Endothelial cell of umbilical vein (primary cell): ENCODE data around the gene CPNE9. TPM values are rescaled to one million over a fixed set of nuclear protein-coding genes. Genes with fewer than 3 reads are reported as not detected.

Source experiments
- BruUV-seq: library from RNA; stranded (reverse); fragments of 400-500 nt; replicated peaks from 2 replicates; lab custom pipeline; 2021; lab: Mats Ljungman, UMichigan
- CTCF ChIA-PET: fragments of 300-600, 350-600 bp; sonication (Branson Sonifier 250); formaldehyde crosslinking; loops from one replicate; lab custom pipeline; 2021; ENCODE audit warnings: antibody characterized with exemption, inconsistent platforms; lab: Charles Lee
- POLR2A ChIA-PET: fragments of 300-600, 350-600 bp; sonication (Branson Sonifier 250); formaldehyde crosslinking; loops from one replicate; lab custom pipeline; 2021; ENCODE audit warnings: antibody characterized with exemption, inconsistent platforms; lab: Charles Lee
- DNase-seq: peaks from one replicate; pipeline ENCODE4 v3.0.0-alpha.2; 2011; ENCODE audit warnings: low read depth, low spot score
- FAIRE-seq: peaks from 2 replicates; lab custom pipeline; 2011; peaks lifted over from hg19 to GRCh38; lab: Jason Lieb, UNC
- H2AFZ ChIP-seq: 2 replicates; pipeline ENCODE4 v1.6.0; 2012; ENCODE audit warnings: low read depth, low read length, control low read depth, inconsistent platforms
- H3K27ac ChIP-seq: 2 replicates; pipeline ENCODE4 v1.5.1; 2011; ENCODE audit warnings: low read depth, mild to moderate bottlenecking, control low read depth, low read length, moderate library complexity; ENCODE audit not compliant: insufficient read depth
- H3K27me3 ChIP-seq, 2 experiments: 2 replicates each; pipeline versions ENCODE4 v1.6.0 to v1.6.1; 2011; ENCODE audit warnings: low read length in 2 of 2, mixed read lengths in 1 of 2; ENCODE audit not compliant: control insufficient read depth in 2 of 2, insufficient read depth in 2 of 2
- H3K36me3 ChIP-seq, 2 experiments: 2 replicates in 1 of 2; 3 replicates in 1 of 2; pipeline ENCODE4 v1.5.1; 2011; ENCODE audit warnings: low read length in 2 of 2, mild to moderate bottlenecking in 1 of 2, moderate library complexity in 1 of 2; ENCODE audit not compliant: control insufficient read depth in 2 of 2, insufficient read depth in 2 of 2; ENCODE audit errors: extremely low read depth in 1 of 2
- H3K4me1 ChIP-seq: 3 replicates; pipeline ENCODE4 v1.5.1; 2011; ENCODE audit warnings: mild to moderate bottlenecking, low read length; ENCODE audit not compliant: control insufficient read depth, insufficient read depth; ENCODE audit errors: extremely low read depth
- H3K4me2 ChIP-seq: 2 replicates; pipeline ENCODE4 v1.6.1; 2011; ENCODE audit warnings: low read length, control low read depth, mixed read lengths; ENCODE audit not compliant: insufficient read depth
- H3K4me3 ChIP-seq, 3 experiments: fragments of 200-600 bp in 1 of 3; sonication (generic), shearing (Covaris generic) in 1 of 3; replicated peaks in 1 of 3; 2 replicates each; pipeline ENCODE4 v1.5.1; 2011 to 2016; ENCODE audit warnings: control low read depth in 3 of 3, low read length in 3 of 3, mild to moderate bottlenecking in 2 of 3, inconsistent platforms in 1 of 3, low read depth in 1 of 3, moderate library complexity in 1 of 3; ENCODE audit not compliant: insufficient read depth in 1 of 3
- H3K79me2 ChIP-seq: 2 replicates; pipeline ENCODE4 v1.6.0; 2012; ENCODE audit warnings: low read length, inconsistent platforms; ENCODE audit not compliant: control insufficient read depth, insufficient read depth
- H3K9ac ChIP-seq: replicated peaks from 2 replicates; pipeline ENCODE3; 2011; ENCODE audit warnings: low read length, control low read depth; ENCODE audit not compliant: insufficient read depth; ENCODE audit errors: extremely low read depth
- H3K9me1 ChIP-seq: replicated peaks from 3 replicates; pipeline ENCODE4 v1.6.0; 2011; ENCODE audit warnings: mild to moderate bottlenecking, low read length; ENCODE audit not compliant: control insufficient read depth, insufficient read depth; ENCODE audit errors: extremely low read depth
- H3K9me3 ChIP-seq: replicated peaks from 2 replicates; pipeline ENCODE4 v1.5.1; 2012; ENCODE audit warnings: low read length, inconsistent platforms; ENCODE audit not compliant: control insufficient read depth, insufficient read depth
- H4K20me1 ChIP-seq: replicated peaks from 2 replicates; pipeline ENCODE3; 2011; ENCODE audit warnings: mild to moderate bottlenecking, low read length; ENCODE audit not compliant: control insufficient read depth, insufficient read depth; ENCODE audit errors: extremely low read depth
- GATA2 ChIP-seq: IDR thresholded peaks from 2 replicates; pipeline ENCODE4 v1.7.0; 2011; ENCODE audit warnings: low read depth, mild to moderate bottlenecking, moderate library complexity, mixed read lengths, low read length; ENCODE audit not compliant: insufficient read length, insufficient read depth
- JUN ChIP-seq: IDR thresholded peaks from 2 replicates; pipeline ENCODE4 v1.6.1; 2011; ENCODE audit warnings: borderline replicate concordance, low read depth; ENCODE audit not compliant: insufficient read length, insufficient read depth
- MAX ChIP-seq: IDR thresholded peaks from 2 replicates; pipeline ENCODE4 v1.6.1; 2011; ENCODE audit not compliant: insufficient read depth, insufficient read length
- POLR2A ChIP-seq: IDR thresholded peaks from 2 replicates; pipeline ENCODE4 v1.6.1; 2012; ENCODE audit warnings: low read depth, mild to moderate bottlenecking, control low read depth, low read length
- POLR2AphosphoS5 ChIP-seq: IDR thresholded peaks from 2 replicates; pipeline ENCODE4 v1.6.1; 2012; ENCODE audit warnings: low read depth, mild to moderate bottlenecking, control low read depth, low read length, moderate library complexity; ENCODE audit not compliant: insufficient read depth
- dilution Hi-C: fragments of 300-500 bp; cut with MboI; formaldehyde crosslinking; loops from one replicate; pipeline ENCODE4 v1.15.0; 2019; ENCODE audit warnings: low sequenced_read_pairs; ENCODE audit not compliant: extremely low pct_ligation_motif_present
- intact Hi-C: fragments of 100-400 bp; cut with micrococcal nuclease; formaldehyde crosslinking; loops from one replicate; pipeline ENCODE4 v1.10.0; 2022
- polyA plus RNA-seq, 4 experiments: library from polyadenylated mRNA; depleted of rRNA in 3 of 4; stranded (reverse) in 3 of 4; unstranded in 1 of 4; fragments of >200 nt; gene quantifications; 2 replicates each; pipeline versions ENCODE4 v1.2.1 to v1.2.3, GENCODE V29; 2011 to 2012; ENCODE audit warnings: missing spikeins in 1 of 4
- total RNA-seq: library from RNA; stranded (reverse); gene quantifications from 2 replicates; pipeline ENCODE4 v1.2.3, GENCODE V29; 2021

CPNE9 gene
- total and polyA plus RNA-seq, 2 donors (not counting 3 experiments of a cell fraction or from before 2014, with no cell fraction given) = not detected

GRCh38 chr3:9769426-9770275 is 66.0 kb downstream of the CPNE9 start, which contains the start of gene CAMK1:
Gene CAMK1 (minus strand): TSS chr3:9769947. CDS start chr3:9767749, 2,198 bp downstream.
- peak; percentile 75 for DNase-seq
- TF ChIP-seq JUN = no peak
- peak; percentile 84 for TF ChIP-seq POLR2AphosphoS5
- peak; percentile 79 for TF ChIP-seq POLR2A
- no peak for TF ChIP-seq GATA2
- TF ChIP-seq MAX = no peak
- Histone ChIP-seq H3K27me3 (no peaks in the 10 kb centered on the region), H3K79me2 (peaks cover 6% of the 10 kb centered on the region), H3K9ac (peak within 1 kb of the TSS; percentile 73), H3K9me3 (no peaks in the 10 kb centered on the region), H3K9me1 (no peaks in the 10 kb centered on the region), H3K4me2 (peak within 1 kb of the TSS; percentile 83), H3K27ac (peak within 1 kb of the TSS; percentile 27), H4K20me1 (no peaks in the 10 kb centered on the region), H2AFZ (peak within 1 kb of the TSS; percentile 97), H3K4me3 (peak within 1 kb of the TSS; percentile 60 to 65 (median 62)), H3K36me3 (peaks cover 0 to 2% of the 10 kb centered on the region in 2 experiments), H3K4me1 (peaks cover 18% of the 10 kb centered on the region)
- FAIRE-seq = peak; percentile 77
- ChIA-PET POLR2A (interaction anchor here (0.6 to 0.7 kb wide), 3 partner anchors 23 to 718 kb away, joined by 3 to 4 read pairs (median 3); partner anchors contain the start of gene ARPC4), CTCF (interaction anchor here (0.7 to 1.6 kb wide), 3 partner anchors 11 to 15 kb away, joined by 3 to 5 read pairs (median 3); no protein-coding TSS in a partner anchor)
- dilution Hi-C loops = no loop called here
- BruUV-seq = no TSS peak
- intact Hi-C loops = loop anchor here (1.0 kb wide), 2 partner anchors 14 to 38 kb away; partner anchors contain the start of gene BRPF1
